ENCODE results near the gene GP5.

DNA sequence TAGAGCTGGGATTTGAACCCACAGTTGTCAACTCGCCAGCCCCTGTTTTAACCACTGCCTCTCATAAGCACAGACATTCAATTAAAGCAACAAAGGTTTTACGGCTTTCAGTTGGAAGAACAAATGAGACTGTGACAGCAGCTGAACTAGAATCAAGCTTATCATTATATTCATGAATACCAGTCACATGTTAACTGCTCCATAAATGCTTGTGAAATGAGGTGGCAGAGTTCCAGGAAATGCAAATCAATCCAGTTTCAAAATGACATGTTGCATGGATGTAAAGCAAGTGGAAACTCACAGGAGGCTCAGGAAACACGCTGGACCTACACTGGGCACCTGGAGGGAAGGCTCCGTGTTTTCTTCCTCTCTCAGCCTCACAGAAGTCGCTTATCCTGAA lies 3.9 kb downstream of the GP5 start:
- TF ChIP-seq ZNF175 (tag by site-specific recombination; IDR thresholded peaks at IDR 0.05), result no peak
- no peak for TF ChIP-seq EGR2 (tag by site-specific recombination; IDR thresholded peaks at IDR 0.05; ENCODE audit: low read depth)
- TF ChIP-seq, protein P1, sequence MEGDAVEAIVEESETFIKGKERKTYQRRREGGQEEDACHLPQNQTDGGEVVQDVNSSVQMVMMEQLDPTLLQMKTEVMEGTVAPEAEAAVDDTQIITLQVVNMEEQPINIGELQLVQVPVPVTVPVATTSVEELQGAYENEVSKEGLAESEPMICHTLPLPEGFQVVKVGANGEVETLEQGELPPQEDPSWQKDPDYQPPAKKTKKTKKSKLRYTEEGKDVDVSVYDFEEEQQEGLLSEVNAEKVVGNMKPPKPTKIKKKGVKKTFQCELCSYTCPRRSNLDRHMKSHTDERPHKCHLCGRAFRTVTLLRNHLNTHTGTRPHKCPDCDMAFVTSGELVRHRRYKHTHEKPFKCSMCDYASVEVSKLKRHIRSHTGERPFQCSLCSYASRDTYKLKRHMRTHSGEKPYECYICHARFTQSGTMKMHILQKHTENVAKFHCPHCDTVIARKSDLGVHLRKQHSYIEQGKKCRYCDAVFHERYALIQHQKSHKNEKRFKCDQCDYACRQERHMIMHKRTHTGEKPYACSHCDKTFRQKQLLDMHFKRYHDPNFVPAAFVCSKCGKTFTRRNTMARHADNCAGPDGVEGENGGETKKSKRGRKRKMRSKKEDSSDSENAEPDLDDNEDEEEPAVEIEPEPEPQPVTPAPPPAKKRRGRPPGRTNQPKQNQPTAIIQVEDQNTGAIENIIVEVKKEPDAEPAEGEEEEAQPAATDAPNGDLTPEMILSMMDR (tag by site-specific recombination; IDR thresholded peaks at IDR 0.05), result no peak
- TF ChIP-seq ZNF571 (tag by site-specific recombination; IDR thresholded peaks at IDR 0.05), result no peak
- no peak for TF ChIP-seq REST (tag by site-specific recombination; IDR thresholded peaks at IDR 0.05)
